Endodermal cell (in vitro differentiated cells): ENCODE results near the gene AGRN. TPM values are rescaled to one million over a fixed set of nuclear protein-coding genes. Genes with fewer than 3 reads are reported as not detected.

Experiments
- DNase-seq: peaks from one replicate; pipeline ENCODE4 v3.0.0-alpha.2; 2017
- H3K27ac ChIP-seq: 2 replicates; pipeline ENCODE4 v1.5.1; 2013; ENCODE audit warnings: mild to moderate bottlenecking, low read depth, low read length, moderate library complexity
- H3K27me3 ChIP-seq: 2 replicates; pipeline ENCODE4 v1.6.1; 2013; ENCODE audit warnings: mild to moderate bottlenecking, low read length, moderate library complexity; ENCODE audit not compliant: insufficient read depth, control insufficient read depth, poor library complexity, severe bottlenecking
- H3K36me3 ChIP-seq: 2 replicates; pipeline ENCODE4 v1.7.0; 2013; ENCODE audit warnings: mild to moderate bottlenecking, low read length, moderate library complexity; ENCODE audit not compliant: control insufficient read depth, insufficient read depth
- H3K4me1 ChIP-seq: one replicate; pipeline ENCODE4 v1.7.0; 2013; ENCODE audit warnings: low read length; ENCODE audit not compliant: control insufficient read depth, insufficient read depth
- H3K4me3 ChIP-seq: 2 replicates; pipeline ENCODE4 v1.5.1; 2013; ENCODE audit warnings: mild to moderate bottlenecking, low read length, moderate library complexity
- H3K9ac ChIP-seq: 2 replicates; pipeline ENCODE4 v1.6.1; 2013; ENCODE audit warnings: mild to moderate bottlenecking, low read length, moderate library complexity; ENCODE audit not compliant: poor library complexity, severe bottlenecking; ENCODE audit errors: extremely low read depth
- H3K9me3 ChIP-seq: 2 replicates; pipeline ENCODE4 v1.6.1; 2013; ENCODE audit warnings: mild to moderate bottlenecking, low read length, moderate library complexity; ENCODE audit not compliant: control insufficient read depth
- H3K27ac Mint-ChIP-seq: 2 replicates; pipeline ENCODE4 v1.8.0; 2020; ENCODE audit warnings: mixed read lengths
- H3K27me3 Mint-ChIP-seq: 2 replicates; pipeline ENCODE4 v1.8.0; 2021; ENCODE audit warnings: mild to moderate bottlenecking, mixed read lengths; ENCODE audit not compliant: insufficient read depth
- H3K36me3 Mint-ChIP-seq: 2 replicates; pipeline ENCODE4 v1.8.0; 2020; ENCODE audit warnings: low read depth, mixed read lengths
- H3K4me1 Mint-ChIP-seq: 2 replicates; pipeline ENCODE4 v1.8.0; 2020; ENCODE audit warnings: mixed read lengths
- H3K4me3 Mint-ChIP-seq: 2 replicates; pipeline ENCODE4 v1.8.0; 2020; ENCODE audit warnings: mild to moderate bottlenecking, moderate library complexity, mixed read lengths
- H3K9me3 Mint-ChIP-seq: 2 replicates; pipeline ENCODE4 v1.8.0; 2020; ENCODE audit warnings: mild to moderate bottlenecking, mixed read lengths
- WGBS, 2 experiments: methylation state at CpG; one replicate each; pipeline versions ENCODE4 v1.1.5 to v1.1.7; 2013; ENCODE audit warnings: missing lambda C conversion rate in 2 of 2, mixed read lengths in 1 of 2; ENCODE audit not compliant: insufficient coverage in 1 of 2, insufficient read length in 1 of 2; 5-methylcytosine and 5-hydroxymethylcytosine counted together
- total RNA-seq, 2 donors: library from RNA; stranded (reverse); fragmentation: NEBNext Ultra II Directional in 1 of 2; extraction: Animal tissue kit (Norgen Biotek cat#: 25700) in 1 of 2; gene quantifications; 2 replicates in 1 of 2; 3 replicates in 1 of 2; pipeline ENCODE4 v1.2.1, GENCODE V29; 2021
- TF ChIP-seq, protein P1 (sequence below): fragments of 200-600 bp; sonication (generic); conservative IDR thresholded peaks from 2 replicates; pipeline ENCODE4 v1.5.0; 2021; ENCODE audit warnings: antibody characterized with exemption, mild to moderate bottlenecking

The AGRN gene
- total RNA-seq, 2 donors from 2014 or later = 269 to 288 TPM

DNA sequence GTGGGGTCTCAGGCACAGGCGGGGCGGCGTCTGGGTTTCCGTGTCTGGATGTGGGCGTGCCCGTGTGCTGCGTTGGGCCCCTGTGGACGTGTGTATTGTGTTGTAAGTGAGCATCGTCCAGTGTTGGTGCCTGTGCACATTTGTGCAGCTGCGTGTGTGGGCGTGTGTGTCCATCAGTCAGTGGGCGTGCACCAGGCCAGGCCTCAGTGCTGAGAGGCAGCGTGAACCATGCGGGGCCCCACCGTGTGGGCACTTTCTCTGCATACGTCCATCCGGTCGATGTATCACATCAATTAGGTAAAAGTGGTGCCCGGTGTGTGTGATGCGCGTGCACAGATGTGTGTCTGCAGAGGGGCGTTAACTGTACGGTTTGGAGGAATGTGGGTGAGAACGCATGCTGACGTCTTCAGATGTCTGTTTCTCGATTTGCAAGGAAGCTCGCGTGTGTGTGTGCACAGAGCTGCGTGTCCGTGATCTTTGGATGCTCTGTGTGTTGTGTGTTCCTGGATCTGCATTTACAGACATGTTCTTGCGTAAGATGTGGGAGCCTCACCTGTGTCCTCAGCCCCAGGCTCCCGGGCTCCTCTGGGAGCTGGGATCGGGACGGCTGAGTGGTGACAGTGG is 24.6 kb downstream of the AGRN start:
- peaks cover 29% of the 10 kb centered on the region for H3K36me3 ChIP-seq
- peaks cover 6% of the 10 kb centered on the region for H3K27me3 ChIP-seq
- DNase-seq = no peak
- no peak overlapping the region for H3K27ac ChIP-seq
- WGBS, 2 experiments = 95 to 96% methylated on average over 33 to 34 of the region's 34 CpGs
- no peaks in the 10 kb centered on the region for H3K4me1 ChIP-seq
- H3K4me1 Mint-ChIP-seq = peaks cover 3% of the 10 kb centered on the region
- no peak overlapping the region for H3K4me3 Mint-ChIP-seq
- no peak overlapping the region for H3K9ac ChIP-seq
- no peak overlapping the region for H3K27ac Mint-ChIP-seq
- TF ChIP-seq, protein P1, sequence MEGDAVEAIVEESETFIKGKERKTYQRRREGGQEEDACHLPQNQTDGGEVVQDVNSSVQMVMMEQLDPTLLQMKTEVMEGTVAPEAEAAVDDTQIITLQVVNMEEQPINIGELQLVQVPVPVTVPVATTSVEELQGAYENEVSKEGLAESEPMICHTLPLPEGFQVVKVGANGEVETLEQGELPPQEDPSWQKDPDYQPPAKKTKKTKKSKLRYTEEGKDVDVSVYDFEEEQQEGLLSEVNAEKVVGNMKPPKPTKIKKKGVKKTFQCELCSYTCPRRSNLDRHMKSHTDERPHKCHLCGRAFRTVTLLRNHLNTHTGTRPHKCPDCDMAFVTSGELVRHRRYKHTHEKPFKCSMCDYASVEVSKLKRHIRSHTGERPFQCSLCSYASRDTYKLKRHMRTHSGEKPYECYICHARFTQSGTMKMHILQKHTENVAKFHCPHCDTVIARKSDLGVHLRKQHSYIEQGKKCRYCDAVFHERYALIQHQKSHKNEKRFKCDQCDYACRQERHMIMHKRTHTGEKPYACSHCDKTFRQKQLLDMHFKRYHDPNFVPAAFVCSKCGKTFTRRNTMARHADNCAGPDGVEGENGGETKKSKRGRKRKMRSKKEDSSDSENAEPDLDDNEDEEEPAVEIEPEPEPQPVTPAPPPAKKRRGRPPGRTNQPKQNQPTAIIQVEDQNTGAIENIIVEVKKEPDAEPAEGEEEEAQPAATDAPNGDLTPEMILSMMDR = no peak
- peaks cover 34% of the 10 kb centered on the region for H3K36me3 Mint-ChIP-seq
- H3K4me3 ChIP-seq = no peak overlapping the region
- H3K9me3 ChIP-seq = no peaks in the 10 kb centered on the region
- H3K27me3 Mint-ChIP-seq = peaks cover 12% of the 10 kb centered on the region
- H3K9me3 Mint-ChIP-seq = no peaks in the 10 kb centered on the region

DNA sequence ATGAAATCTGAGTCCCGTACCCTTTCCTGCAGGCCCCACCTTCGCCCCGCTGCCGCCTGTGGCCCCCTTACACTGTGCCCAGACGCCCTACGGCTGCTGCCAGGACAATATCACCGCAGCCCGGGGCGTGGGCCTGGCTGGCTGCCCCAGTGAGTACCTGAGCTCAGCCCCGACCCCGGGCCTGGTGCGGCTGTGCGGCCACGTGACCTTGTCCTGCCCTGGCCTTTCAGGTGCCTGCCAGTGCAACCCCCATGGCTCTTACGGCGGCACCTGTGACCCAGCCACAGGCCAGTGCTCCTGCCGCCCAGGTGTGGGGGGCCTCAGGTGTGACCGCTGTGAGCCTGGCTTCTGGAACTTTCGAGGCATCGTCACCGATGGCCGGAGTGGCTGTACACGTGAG is 25.2 kb downstream of the AGRN start:
- Mint-ChIP-seq H3K9me3 (no peaks in the 10 kb centered on the region), H3K4me3 (no peak overlapping the region), H3K27ac (no peak overlapping the region), H3K27me3 (peaks cover 6% of the 10 kb centered on the region), H3K36me3 (peaks cover 36% of the 10 kb centered on the region), H3K4me1 (no peaks in the 10 kb centered on the region)
- Histone ChIP-seq H3K4me3 (no peak overlapping the region), H3K36me3 (peaks cover 29% of the 10 kb centered on the region), H3K9ac (no peak overlapping the region), H3K4me1 (no peaks in the 10 kb centered on the region), H3K27ac (no peak overlapping the region), H3K9me3 (no peaks in the 10 kb centered on the region), H3K27me3 (peaks cover under 1% of the 10 kb centered on the region)
- 95% methylated on average over 21 to 23 of the region's 23 CpGs for WGBS, 2 experiments
- no peak for DNase-seq
- TF ChIP-seq, protein P1 = no peak

DNA sequence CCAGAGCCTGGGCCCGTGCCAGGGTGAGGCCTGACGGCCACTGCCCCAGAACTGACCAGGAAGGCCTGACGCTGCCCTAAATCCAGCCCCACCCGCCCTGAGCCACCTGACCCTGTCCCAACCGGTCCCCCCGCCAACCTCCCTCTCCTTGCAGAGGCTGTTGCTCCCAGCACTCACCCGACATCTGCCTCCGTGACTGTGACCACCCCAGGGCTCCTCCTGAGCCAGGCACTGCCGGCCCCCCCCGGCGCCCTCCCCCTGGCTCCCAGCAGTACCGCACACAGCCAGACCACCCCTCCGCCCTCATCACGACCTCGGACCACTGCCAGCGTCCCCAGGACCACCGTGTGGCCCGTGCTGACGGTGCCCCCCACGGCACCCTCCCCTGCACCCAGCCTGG is 26.3 kb downstream of the AGRN start:
- WGBS, 2 experiments = 96% methylated on average over 12 to 20 of the region's 20 CpGs

More for the DNA sequence above, 26.3 kb downstream of the AGRN start:
- Histone ChIP-seq H3K9ac (no peak overlapping the region), H3K27ac (no peak overlapping the region), H3K36me3 (peaks cover 29% of the 10 kb centered on the region), H3K27me3 (no peaks in the 10 kb centered on the region), H3K9me3 (no peaks in the 10 kb centered on the region), H3K4me3 (no peak overlapping the region), H3K4me1 (no peaks in the 10 kb centered on the region)
- Mint-ChIP-seq H3K27me3 (peaks cover 2% of the 10 kb centered on the region), H3K27ac (no peak overlapping the region), H3K4me3 (no peak overlapping the region), H3K9me3 (no peaks in the 10 kb centered on the region), H3K4me1 (no peaks in the 10 kb centered on the region), H3K36me3 (peaks cover 41% of the 10 kb centered on the region)
- TF ChIP-seq, protein P1 = no peak
- no peak for DNase-seq
